ENCODE data around the gene PDGFD.

Gene PDGFD

DNA sequence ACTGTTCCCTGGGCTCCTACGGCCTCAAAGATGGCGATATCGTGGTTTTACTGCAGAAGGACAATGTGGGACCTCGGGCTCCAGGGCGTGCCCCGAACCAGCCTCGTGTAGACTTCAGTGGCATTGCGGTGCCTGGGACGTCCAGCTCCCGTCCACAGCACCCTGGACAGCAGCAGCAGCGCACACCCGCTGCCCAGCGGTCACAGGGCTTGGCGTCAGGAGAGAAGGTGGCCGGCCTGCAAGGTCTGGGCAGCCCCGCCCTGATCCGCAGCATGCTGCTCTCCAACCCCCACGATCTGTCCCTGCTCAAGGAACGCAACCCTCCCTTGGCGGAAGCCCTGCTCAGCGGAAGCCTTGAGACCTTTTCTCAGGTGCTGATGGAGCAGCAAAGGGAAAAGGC lies 127.0 kb downstream of the PDGFD start:
- TF ChIP-seq, protein P1, sequence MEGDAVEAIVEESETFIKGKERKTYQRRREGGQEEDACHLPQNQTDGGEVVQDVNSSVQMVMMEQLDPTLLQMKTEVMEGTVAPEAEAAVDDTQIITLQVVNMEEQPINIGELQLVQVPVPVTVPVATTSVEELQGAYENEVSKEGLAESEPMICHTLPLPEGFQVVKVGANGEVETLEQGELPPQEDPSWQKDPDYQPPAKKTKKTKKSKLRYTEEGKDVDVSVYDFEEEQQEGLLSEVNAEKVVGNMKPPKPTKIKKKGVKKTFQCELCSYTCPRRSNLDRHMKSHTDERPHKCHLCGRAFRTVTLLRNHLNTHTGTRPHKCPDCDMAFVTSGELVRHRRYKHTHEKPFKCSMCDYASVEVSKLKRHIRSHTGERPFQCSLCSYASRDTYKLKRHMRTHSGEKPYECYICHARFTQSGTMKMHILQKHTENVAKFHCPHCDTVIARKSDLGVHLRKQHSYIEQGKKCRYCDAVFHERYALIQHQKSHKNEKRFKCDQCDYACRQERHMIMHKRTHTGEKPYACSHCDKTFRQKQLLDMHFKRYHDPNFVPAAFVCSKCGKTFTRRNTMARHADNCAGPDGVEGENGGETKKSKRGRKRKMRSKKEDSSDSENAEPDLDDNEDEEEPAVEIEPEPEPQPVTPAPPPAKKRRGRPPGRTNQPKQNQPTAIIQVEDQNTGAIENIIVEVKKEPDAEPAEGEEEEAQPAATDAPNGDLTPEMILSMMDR (IDR thresholded peaks at IDR 0.05) = no peak

DNA sequence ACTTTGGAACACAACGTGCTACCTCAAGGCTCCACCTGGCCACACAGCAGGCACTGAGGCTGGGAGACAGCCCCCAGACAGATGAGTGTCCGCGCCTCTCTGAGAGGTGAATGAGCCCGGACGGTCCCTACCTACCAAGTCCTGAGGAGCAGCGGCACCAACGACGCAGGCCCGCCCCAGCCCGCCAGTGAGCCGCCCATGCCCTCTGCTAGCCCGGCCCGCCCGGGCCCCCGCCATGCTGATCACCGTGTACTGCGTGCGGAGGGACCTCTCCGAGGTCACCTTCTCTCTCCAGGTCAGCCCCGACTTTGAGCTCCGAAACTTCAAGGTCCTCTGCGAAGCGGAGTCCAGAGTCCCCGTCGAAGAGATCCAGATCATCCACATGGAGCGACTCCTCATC lies 127.4 kb downstream of the PDGFD start, which contains the start of gene DDI1:
TSS of gene DDI1 (plus strand) at position 53 of the 400 bp plus-strand sequence. CDS start at position 236, 183 bp downstream.
- TF ChIP-seq, protein P1 (IDR thresholded peaks at IDR 0.05) = no peak

DNA sequence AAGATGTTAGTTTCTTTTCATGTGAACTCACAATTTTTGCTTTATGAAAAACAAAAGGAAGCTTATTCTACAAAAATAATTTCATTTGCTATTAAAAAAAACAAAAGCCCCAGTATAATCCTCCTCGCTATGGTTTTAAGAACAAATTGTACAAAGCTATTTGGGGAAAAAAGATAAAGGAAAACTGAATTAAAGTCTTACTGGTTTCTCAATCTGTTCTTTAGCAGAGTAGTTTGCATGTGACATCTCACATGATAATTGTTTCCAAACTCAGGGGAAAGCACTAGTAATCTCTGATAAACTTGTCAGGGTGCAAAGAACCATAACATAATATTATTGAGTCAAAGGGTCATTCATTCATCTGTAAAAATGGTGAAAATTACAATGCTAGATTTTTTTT lies 130.4 kb downstream of the PDGFD start:
- TF ChIP-seq, protein P1 (IDR thresholded peaks at IDR 0.05) = no peak

DNA sequence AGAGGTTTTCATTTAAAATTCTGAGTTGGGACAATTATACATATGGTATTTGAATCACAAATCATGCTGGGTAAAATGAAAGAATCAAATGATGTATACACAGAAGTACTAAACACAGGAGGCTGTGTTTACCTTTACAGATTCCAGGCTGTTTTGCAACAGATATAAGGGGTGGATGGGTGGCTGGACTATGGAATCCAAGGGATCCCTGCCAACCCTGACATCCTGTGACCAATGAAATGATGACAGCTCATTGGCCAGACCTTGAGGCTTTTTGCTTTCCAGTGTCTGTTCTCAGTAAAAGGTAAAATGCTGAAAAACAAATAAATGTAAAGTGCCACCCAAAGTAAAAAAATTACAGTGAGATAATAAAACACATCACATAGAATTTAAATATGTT lies 130.8 kb downstream of the PDGFD start:
- TF ChIP-seq, protein P1 (IDR thresholded peaks at IDR 0.05) = no peak

DNA sequence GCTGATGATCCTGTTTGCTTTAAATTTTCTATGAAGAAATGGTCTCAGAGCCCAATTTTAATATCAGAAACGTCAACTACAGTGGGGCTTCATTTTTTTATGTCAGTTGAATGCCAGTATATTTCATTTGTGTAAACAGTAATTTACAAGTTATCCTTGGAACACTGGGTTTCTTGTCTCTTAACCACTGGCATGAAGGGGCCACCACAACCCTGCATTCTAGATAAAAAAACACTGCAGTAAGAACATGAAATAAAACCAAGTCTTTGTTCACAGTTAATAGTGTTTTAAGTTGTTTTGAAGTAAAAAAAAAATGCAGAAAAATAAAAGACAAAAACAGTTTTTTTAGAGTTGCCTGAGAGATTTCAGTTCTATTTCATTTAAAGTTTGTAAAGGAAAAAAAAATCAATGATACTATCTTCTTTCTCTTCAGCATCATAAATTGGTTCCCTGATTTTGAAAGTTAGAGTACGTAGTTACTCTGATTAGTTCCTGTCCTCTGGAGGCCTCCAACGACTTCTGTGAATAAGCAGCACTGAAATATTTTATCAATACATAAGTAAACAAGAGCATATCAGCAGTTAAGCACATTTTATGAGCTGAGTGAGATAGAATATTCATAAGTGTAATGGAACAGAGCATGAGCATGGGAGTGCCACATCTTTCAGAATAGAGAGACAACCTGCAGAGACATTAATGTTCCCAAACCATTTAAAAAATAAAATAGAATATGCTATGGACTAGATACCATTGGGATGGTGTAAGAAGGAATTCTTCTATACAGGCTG lies 135.3 kb downstream of the PDGFD start:
- TF ChIP-seq, protein P1 (IDR thresholded peaks at IDR 0.05) = no peak

DNA sequence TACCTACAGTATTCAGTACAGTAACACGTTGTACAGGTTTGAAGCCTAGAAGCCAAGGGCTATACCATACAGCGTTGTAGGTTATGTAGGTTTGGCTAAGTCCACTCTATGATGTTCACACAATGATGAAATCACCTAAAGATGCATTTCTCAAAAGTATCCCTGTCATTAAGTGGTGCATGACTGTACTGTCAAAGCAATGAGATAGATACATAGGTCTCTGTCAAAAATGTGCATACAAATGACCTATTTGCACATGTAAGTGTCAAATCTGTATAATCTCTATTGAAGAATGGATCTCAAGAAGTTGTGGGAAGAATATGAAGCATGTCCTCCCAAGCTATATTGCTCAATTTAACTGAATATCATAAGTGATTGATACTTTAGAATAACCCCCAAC lies 139.4 kb downstream of the PDGFD start:
- TF ChIP-seq, protein P1 (IDR thresholded peaks at IDR 0.05) = no peak

DNA sequence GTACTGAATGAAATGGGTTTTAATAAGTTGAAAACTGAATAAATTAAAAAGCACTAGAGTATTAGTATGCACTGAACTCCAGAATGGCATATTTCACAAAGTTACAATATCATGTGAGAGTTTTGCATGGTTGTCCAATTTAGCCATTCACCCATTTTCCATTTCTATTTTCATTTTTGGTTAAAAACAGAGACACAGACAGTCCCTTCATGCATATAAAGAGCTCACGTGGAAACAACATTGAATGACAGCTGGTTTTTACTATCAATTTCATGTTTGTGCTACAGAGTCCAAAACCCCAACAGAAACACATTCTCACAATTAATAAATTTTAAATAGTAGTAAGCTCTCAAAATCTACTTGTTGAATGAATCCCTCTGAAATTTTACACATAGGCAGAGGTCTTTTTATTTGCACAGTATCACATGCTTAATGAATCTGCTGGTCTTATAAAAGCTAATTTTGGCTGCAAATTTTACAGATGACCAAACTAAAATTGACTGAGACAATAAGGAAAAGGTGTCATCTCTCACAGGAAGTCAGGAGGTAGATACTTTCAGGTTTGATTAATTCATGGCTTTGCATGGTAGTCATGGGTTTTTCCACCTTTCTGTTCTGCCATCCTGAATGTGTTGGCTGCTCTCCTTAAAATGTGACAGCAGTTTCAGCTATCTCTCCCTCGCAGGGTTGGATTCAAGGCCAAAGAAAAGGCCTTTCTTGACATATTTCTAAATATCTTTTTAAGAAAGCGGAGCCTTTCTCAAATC lies 148.1 kb downstream of the PDGFD start:
- TF ChIP-seq, protein P1 (IDR thresholded peaks at IDR 0.05) = no peak
